GM12872 (cell line): ENCODE data around the gene ING4.

ENCODE experiments used
- CTCF ChIP-seq: IDR thresholded peaks from 3 replicates; pipeline ENCODE4 v1.5.1; 2011; ENCODE audit warnings: low read depth, mild to moderate bottlenecking, low read length, moderate library complexity; ENCODE audit not compliant: insufficient read depth

ING4 gene

GRCh38 chr12:6692888-6693287 lies 30.0 kb upstream of the ING4 start:
- TF ChIP-seq CTCF = no peak

DNA sequence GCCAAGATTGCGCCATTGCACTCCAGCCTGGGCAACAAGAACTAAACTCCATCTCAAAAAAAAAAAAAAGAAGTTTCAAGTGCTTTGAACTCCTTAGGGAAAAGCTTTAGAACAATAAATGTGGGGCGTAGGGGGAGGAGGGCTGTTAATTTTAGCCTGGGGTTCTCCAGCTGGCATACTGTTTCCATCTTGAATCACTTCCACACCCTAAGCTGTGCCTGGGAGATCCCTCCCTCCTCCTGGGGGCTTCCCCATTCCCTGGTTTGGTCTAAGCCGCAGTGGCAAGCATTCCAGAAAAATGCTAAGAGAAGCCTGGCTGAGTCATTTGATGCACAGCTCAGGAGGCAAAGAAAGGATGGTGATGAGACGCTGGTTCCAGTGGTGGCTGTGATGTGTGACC lies 28.6 kb upstream of the ING4 start:
- no peak for TF ChIP-seq CTCF

DNA sequence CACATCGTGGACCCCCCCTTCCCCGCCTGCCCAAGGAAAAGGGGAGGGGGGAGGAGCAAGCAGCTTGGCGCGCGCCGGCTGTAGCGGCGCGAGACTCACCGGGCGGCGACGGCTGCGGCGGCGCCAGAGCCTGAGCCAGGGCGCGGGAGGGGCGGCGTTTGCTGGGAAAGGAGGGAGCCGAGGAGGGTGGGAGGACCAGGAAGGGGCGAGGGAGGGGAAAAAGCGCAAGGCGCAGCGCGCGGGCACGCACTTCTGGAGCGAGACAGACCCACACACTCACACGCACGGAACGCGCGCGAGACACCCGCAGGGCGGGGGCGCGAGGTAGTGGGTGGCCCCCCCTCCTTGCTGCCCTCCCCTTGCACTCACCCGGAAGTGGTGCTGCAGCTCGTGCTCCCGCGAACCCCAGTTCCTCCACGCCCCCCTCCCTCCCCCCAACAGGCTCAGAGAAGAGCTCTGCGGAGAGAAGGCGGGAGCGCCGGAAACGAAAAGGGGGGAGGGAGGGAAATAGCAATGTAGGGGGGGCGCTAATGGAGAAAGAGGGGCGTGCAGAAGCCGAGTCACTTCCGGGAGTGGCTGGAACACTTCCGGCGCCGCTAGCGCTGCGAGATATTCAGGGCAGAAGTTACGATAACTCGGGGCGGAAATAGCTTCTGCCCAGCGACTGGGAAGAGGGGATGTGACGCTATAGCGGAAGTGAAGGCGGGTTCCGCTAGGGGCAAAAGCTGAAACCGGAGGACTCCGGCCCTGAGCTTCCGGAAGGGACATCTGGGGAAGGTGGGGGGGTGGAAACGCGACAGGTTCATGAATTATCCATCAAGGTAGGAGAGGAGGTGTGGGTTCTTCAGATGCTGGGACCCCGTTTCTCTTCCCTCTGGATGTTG lies 26.3 kb upstream of the ING4 start, which contains the start of gene ZNF384:
ZNF384 (minus strand) TSS at position 377 of the 884 bp plus-strand sequence. CDS start 9,855 bp downstream, outside the sequence.
- TF ChIP-seq CTCF = no peak

DNA sequence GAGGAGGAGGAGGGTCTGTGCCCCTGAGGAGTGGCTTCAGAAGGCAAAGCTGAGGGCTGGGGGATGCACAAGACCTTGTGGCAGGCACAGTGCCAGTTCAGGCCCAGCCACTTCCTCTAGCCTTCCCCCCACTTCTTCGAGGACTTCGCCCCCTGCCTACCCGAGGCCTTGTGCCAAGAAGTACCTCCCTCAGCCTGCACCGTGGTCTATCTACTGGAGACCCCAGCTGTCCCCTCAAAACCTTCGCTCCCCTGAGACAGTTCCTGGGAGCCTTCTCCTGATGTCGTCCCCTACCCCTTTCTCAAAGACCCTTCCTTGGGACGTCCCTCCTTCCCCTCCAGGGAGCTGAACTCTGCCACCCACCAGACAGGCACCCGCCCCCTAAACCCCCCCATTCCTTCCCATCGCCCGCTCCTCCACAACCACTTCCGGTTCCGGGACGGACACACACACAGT lies 25.7 kb upstream of the ING4 start:
- no peak for TF ChIP-seq CTCF

- TF ChIP-seq CTCF = no peak
Observed at GRCh38 chr12:6685814-6686213, 22.9 kb upstream of the ING4 start.

DNA sequence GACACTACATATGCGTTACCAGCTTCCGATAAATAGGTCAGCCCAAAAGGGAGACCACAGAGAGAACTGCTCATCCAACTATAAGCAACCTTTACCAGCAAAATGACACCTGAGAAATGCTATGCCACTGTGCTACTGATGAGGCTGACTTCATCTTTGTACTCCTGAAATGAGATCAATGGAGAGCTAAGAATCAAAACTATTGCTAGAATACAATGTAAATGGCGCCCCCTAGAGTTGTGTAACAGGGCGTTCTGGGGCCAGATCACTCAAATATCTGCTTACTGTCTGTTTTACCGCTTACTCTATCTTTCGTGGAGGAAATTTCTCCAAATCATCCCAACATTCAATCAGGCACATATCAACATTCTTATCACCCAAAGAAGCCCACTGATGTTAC lies 21.7 kb upstream of the ING4 start:
- peak; percentile 62 for TF ChIP-seq CTCF

- TF ChIP-seq CTCF = no peak
Observed at GRCh38 chr12:6676962-6677361, 14.0 kb upstream of the ING4 start.
